Measurements from ENCODE around the gene TRIM40. TPM values are rescaled to one million over a fixed set of nuclear protein-coding genes. Genes with fewer than 3 reads are reported as not detected.

TRIM40 gene
- total and polyA plus RNA-seq, 2 of the 13 experiments (the other 11 are each of a cell fraction or from before 2014, with no cell fraction given) = 0.58 TPM; not detected in 1

DNA sequence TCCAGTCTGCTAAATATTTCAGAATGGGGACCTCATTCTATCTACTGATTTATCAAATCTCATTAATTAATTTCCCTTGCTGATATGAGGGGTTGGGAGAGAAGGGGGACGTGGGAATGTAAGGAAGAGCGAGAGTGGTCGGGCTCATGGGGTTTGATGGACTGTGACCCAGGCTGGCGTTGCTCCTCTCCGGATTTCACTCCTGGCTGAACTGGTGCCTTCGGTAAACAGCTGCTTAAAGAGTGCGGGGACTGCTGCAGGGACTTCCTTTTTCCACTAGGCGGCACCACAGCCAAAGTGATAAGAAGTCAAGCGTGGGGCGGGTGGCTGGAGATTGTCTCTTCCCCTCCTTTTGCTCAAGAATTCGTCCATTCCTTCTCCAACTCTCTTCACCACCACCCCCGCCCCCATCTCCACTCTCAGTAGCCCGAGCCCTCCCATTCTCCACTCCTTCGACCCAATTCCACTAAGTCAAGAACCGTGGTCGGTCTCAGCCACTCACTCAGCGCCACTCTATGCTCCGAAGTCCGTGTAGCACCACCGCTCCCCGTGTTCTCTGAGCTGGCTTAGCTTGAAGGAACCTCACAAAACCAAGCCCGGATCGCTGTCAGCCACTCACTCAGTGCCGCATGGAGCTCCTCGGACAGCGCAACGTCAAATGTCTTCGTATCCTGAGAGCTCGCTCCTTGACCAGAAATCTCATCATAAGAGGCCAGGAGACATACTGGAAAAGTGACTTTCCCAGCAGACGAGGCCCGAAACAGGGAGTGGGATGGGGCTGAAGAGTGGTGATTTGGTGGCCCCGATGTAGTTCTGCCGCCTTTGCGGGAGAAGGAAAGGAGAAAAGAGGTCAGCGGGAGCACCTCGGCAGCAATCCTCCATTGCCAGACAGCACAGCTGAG is 32.7 kb upstream of the TRIM40 start (continued):
- TF ChIP-seq, protein P1, sequence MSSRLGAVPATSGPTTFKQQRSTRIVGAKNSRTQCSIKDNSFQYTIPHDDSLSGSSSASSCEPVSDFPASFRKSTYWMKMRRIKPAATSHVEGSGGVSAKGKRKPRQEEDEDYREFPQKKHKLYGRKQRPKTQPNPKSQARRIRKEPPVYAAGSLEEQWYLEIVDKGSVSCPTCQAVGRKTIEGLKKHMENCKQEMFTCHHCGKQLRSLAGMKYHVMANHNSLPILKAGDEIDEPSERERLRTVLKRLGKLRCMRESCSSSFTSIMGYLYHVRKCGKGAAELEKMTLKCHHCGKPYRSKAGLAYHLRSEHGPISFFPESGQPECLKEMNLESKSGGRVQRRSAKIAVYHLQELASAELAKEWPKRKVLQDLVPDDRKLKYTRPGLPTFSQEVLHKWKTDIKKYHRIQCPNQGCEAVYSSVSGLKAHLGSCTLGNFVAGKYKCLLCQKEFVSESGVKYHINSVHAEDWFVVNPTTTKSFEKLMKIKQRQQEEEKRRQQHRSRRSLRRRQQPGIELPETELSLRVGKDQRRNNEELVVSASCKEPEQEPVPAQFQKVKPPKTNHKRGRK (CRISPR knock-in tag; IDR thresholded peaks at IDR 0.05) = no peak; the same call in 1 of the 2 replicates
- TF ChIP-seq SNAI1 (CRISPR knock-in tag; IDR thresholded peaks at IDR 0.05; ENCODE audit: borderline replicate concordance) = no peak
- TF ChIP-seq, protein P2, sequence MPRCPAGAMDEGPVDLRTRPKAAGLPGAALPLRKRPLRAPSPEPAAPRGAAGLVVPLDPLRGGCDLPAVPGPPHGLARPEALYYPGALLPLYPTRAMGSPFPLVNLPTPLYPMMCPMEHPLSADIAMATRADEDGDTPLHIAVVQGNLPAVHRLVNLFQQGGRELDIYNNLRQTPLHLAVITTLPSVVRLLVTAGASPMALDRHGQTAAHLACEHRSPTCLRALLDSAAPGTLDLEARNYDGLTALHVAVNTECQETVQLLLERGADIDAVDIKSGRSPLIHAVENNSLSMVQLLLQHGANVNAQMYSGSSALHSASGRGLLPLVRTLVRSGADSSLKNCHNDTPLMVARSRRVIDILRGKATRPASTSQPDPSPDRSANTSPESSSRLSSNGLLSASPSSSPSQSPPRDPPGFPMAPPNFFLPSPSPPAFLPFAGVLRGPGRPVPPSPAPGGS (CRISPR knock-in tag; IDR thresholded peaks at IDR 0.05) = no peak; the same call in 1 of the 2 replicates
- TF ChIP-seq ZNF546 (CRISPR knock-in tag; conservative IDR thresholded peaks at IDR 0.05) = no peak
- TF ChIP-seq TCF7L2 (IDR thresholded peaks at IDR 0.05; ENCODE audit: low read depth, low read length) = no peak
- TF ChIP-seq ZNF678 (CRISPR knock-in tag; IDR thresholded peaks at IDR 0.05) = no peak
- TF ChIP-seq NR2F6 (IDR thresholded peaks at IDR 0.05) = no peak
- TF ChIP-seq NR2F6 (CRISPR knock-in tag; IDR thresholded peaks at IDR 0.05) = no peak
- TF ChIP-seq CREB1 (IDR thresholded peaks at IDR 0.05) = no peak
- TF ChIP-seq CREB1 (CRISPR knock-in tag; IDR thresholded peaks at IDR 0.05) = no peak
- TF ChIP-seq, protein P3, sequence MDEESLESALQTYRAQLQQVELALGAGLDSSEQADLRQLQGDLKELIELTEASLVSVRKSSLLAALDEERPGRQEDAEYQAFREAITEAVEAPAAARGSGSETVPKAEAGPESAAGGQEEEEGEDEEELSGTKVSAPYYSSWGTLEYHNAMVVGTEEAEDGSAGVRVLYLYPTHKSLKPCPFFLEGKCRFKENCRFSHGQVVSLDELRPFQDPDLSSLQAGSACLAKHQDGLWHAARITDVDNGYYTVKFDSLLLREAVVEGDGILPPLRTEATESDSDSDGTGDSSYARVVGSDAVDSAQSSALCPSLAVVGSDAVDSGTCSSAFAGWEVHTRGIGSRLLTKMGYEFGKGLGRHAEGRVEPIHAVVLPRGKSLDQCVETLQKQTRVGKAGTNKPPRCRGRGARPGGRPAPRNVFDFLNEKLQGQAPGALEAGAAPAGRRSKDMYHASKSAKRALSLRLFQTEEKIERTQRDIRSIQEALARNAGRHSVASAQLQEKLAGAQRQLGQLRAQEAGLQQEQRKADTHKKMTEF (CRISPR knock-in tag; IDR thresholded peaks at IDR 0.05) = peak; percentile 78
- no peak; the same call in 1 of the 2 replicates for TF ChIP-seq KDM5A (IDR thresholded peaks at IDR 0.05; ENCODE audit: borderline replicate concordance, low read length)
- no peak for TF ChIP-seq ZNF562 (CRISPR knock-in tag; IDR thresholded peaks at IDR 0.05; ENCODE audit: borderline replicate concordance)
- TF ChIP-seq ZNF674 (CRISPR knock-in tag; IDR thresholded peaks at IDR 0.05; ENCODE audit: low read depth) = no peak
- TF ChIP-seq, protein P4, sequence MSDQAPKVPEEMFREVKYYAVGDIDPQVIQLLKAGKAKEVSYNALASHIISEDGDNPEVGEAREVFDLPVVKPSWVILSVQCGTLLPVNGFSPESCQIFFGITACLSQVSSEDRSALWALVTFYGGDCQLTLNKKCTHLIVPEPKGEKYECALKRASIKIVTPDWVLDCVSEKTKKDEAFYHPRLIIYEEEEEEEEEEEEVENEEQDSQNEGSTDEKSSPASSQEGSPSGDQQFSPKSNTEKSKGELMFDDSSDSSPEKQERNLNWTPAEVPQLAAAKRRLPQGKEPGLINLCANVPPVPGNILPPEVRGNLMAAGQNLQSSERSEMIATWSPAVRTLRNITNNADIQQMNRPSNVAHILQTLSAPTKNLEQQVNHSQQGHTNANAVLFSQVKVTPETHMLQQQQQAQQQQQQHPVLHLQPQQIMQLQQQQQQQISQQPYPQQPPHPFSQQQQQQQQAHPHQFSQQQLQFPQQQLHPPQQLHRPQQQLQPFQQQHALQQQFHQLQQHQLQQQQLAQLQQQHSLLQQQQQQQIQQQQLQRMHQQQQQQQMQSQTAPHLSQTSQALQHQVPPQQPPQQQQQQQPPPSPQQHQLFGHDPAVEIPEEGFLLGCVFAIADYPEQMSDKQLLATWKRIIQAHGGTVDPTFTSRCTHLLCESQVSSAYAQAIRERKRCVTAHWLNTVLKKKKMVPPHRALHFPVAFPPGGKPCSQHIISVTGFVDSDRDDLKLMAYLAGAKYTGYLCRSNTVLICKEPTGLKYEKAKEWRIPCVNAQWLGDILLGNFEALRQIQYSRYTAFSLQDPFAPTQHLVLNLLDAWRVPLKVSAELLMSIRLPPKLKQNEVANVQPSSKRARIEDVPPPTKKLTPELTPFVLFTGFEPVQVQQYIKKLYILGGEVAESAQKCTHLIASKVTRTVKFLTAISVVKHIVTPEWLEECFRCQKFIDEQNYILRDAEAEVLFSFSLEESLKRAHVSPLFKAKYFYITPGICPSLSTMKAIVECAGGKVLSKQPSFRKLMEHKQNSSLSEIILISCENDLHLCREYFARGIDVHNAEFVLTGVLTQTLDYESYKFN (CRISPR knock-in tag; conservative IDR thresholded peaks at IDR 0.05) = no peak; the same call in none of the 2 replicates
- no peak for TF ChIP-seq REL (CRISPR knock-in tag; conservative IDR thresholded peaks at IDR 0.05)
- no peak for TF ChIP-seq FOSL1 (CRISPR knock-in tag; IDR thresholded peaks at IDR 0.05; ENCODE audit: borderline replicate concordance)
- TF ChIP-seq NFATC3 (CRISPR knock-in tag; IDR thresholded peaks at IDR 0.05) = no peak
- TF ChIP-seq ZNF367 (CRISPR knock-in tag; IDR thresholded peaks at IDR 0.05; ENCODE audit: borderline replicate concordance) = no peak
- TF ChIP-seq AHR (CRISPR knock-in tag; IDR thresholded peaks at IDR 0.05) = no peak; the same call in 1 of the 2 replicates
- TF ChIP-seq CCAR2 (optimal IDR thresholded peaks at IDR 0.05; ENCODE audit: low read depth, low read length) = no peak
- no peak for TF ChIP-seq KMT2B (CRISPR knock-in tag; IDR thresholded peaks at IDR 0.05)
- TF ChIP-seq NFKB2 (CRISPR knock-in tag; IDR thresholded peaks at IDR 0.05; ENCODE audit: borderline replicate concordance) = peak; percentile 29; the same call in 1 of the 2 replicates

Measured in HepG2 (cell line).